ENCODE data around the gene MNX1.
A peak's percentile ranks its signal among the peaks of the same experiment; 100 is the strongest.

GRCh38 chr7:157011333-157012112 is 1.1 kb upstream of the MNX1 start:
- TF ChIP-seq CTCF (IDR thresholded peaks at IDR 0.05; ENCODE audit: insufficient read depth, low read depth, low read length) = no peak
- peak; percentile 78 for TF ChIP-seq EZH2 (IDR thresholded peaks at IDR 0.05; ENCODE audit: insufficient read depth, low read length)

Measured in astrocyte (in vitro differentiated cells and primary cell).